HCT116 (cell line): ENCODE data around the gene SUGP1. TPM values are rescaled to one million over a fixed set of nuclear protein-coding genes. Genes with fewer than 3 reads are reported as not detected.

Experiments used
- ATAC-seq: fragments of 200-7000 bp; cut with Tn5 transposase; 2 replicates; pipeline ENCODE4 v1.9.1; 2020; ENCODE audit warnings: mild to moderate bottlenecking, moderate library complexity
- BruUV-seq: library from RNA; stranded (reverse); fragments of 400-500 nt; replicated peaks from 2 replicates; lab custom pipeline; 2021; lab: Mats Ljungman, UMichigan
- CTCF ChIA-PET: fragments of 300-600 bp; sonication (Branson Sonifier 250); formaldehyde crosslinking; loops from one replicate; lab custom pipeline; 2021; ENCODE audit warnings: antibody characterized with exemption; lab: Charles Lee
- POLR2A ChIA-PET: fragments of 300-600, 350-600 bp; sonication (Branson Sonifier 250); formaldehyde crosslinking; loops from one replicate; lab custom pipeline; 2021; ENCODE audit warnings: antibody characterized with exemption; lab: Charles Lee
- RAD21 ChIA-PET, 2 experiments: fragments of 300-600 bp; sonication (Branson Sonifier 250); formaldehyde crosslinking; loops; one replicate each; lab custom pipeline; 2023; ENCODE audit warnings: low total read pairs in 2 of 2; ENCODE audit not compliant: uncharacterized antibody in 2 of 2, unreplicated experiment in 2 of 2, low non-redundant PET in 1 of 2; lab: Charles Lee
- DNase-seq: peaks from one replicate; pipeline ENCODE4 v3.0.0-alpha.2; 2010; ENCODE audit warnings: low read depth, low spot score
- H2AFZ ChIP-seq: fragments of 200-600 bp; shearing (Covaris generic), sonication (generic); 2 replicates; pipeline ENCODE4 v1.6.1; 2017; ENCODE audit warnings: low read depth, mixed run types, mixed read lengths, antibody characterized with exemption, low read length; ENCODE audit not compliant: poor library complexity, severe bottlenecking
- H3K27ac ChIP-seq: 2 replicates; pipeline ENCODE4 v1.5.1; 2012; ENCODE audit warnings: low read depth, low read length
- H3K27me3 ChIP-seq: fragments of 200-600 bp; sonication (generic); 2 replicates; pipeline ENCODE4 v1.6.1; 2016; ENCODE audit warnings: mixed run types, low read length, mixed read lengths; ENCODE audit not compliant: insufficient read depth
- H3K36me3 ChIP-seq, 2 experiments: fragments of 200-500 bp in 1 of 2; fragments of 200-600 bp in 1 of 2; sonication (Bioruptor generic) in 1 of 2; sonication (generic) in 1 of 2; 2 replicates each; pipeline versions ENCODE4 v1.5.1 to v1.6.1; 2014 to 2016; ENCODE audit warnings: low read length in 2 of 2, inconsistent platforms in 1 of 2, mixed read lengths in 1 of 2, mixed run types in 1 of 2; ENCODE audit not compliant: insufficient read depth in 2 of 2, control insufficient read depth in 1 of 2
- H3K4me1 ChIP-seq, 2 experiments: fragments of 200-600 bp in 1 of 2; sonication (generic) in 1 of 2; 2 replicates each; pipeline versions ENCODE4 v1.5.1 to v1.6.1; 2012 to 2017; ENCODE audit warnings: low read length in 2 of 2, inconsistent platforms in 1 of 2, mild to moderate bottlenecking in 1 of 2, mixed read lengths in 1 of 2, mixed run types in 1 of 2, moderate library complexity in 1 of 2; ENCODE audit not compliant: insufficient read depth in 2 of 2, control insufficient read depth in 1 of 2
- H3K4me2 ChIP-seq: fragments of 200-600 bp; sonication (generic); 2 replicates; pipeline ENCODE4 v1.6.1; 2017; ENCODE audit warnings: mixed run types, low read length, mixed read lengths
- H3K4me3 ChIP-seq, 2 experiments: fragments of 200-600 bp in 1 of 2; sonication (generic) in 1 of 2; replicated peaks in 1 of 2; 2 replicates each; pipeline ENCODE4 v1.5.1; 2011 to 2016; ENCODE audit warnings: low read length in 2 of 2, control low read depth in 1 of 2, low read depth in 1 of 2, mild to moderate bottlenecking in 1 of 2, mixed read lengths in 1 of 2, mixed run types in 1 of 2
- H3K79me2 ChIP-seq: fragments of 200-600 bp; sonication (generic); 2 replicates; pipeline ENCODE4 v1.6.1; 2017; ENCODE audit warnings: mild to moderate bottlenecking, mixed run types, low read length, moderate library complexity, mixed read lengths; ENCODE audit not compliant: insufficient read depth
- H3K9ac ChIP-seq: fragments of 200-600 bp; sonication (generic); 2 replicates; pipeline ENCODE4 v1.6.1; 2016; ENCODE audit warnings: low read length, mixed read lengths
- H3K9me2 ChIP-seq: fragments of 200-600 bp; sonication (generic), shearing (Covaris generic); 2 replicates; pipeline ENCODE4 v1.6.1; 2017; ENCODE audit warnings: mixed run types, mild to moderate bottlenecking, moderate library complexity; ENCODE audit not compliant: insufficient read depth
- H3K9me3 ChIP-seq, 2 experiments: fragments of 200-500 bp in 1 of 2; fragments of 200-600 bp in 1 of 2; sonication (Bioruptor generic) in 1 of 2; sonication (generic) in 1 of 2; 2 replicates each; pipeline ENCODE4 v1.6.1; 2014 to 2017; ENCODE audit warnings: low read length in 2 of 2, mixed read lengths in 2 of 2, inconsistent platforms in 1 of 2, low read depth in 1 of 2, mild to moderate bottlenecking in 1 of 2, mixed run types in 1 of 2, moderate library complexity in 1 of 2; ENCODE audit not compliant: control insufficient read depth in 1 of 2, insufficient read depth in 1 of 2
- H4K20me1 ChIP-seq: fragments of 200-600 bp; sonication (generic), shearing (Covaris generic); 2 replicates; pipeline ENCODE4 v1.6.1; 2017; ENCODE audit warnings: mixed run types, mild to moderate bottlenecking, moderate library complexity; ENCODE audit not compliant: insufficient read depth
- ATF3 ChIP-seq: IDR thresholded peaks from 2 replicates; pipeline ENCODE4 v1.6.1; 2012
- CEBPB ChIP-seq: IDR thresholded peaks from 2 replicates; pipeline ENCODE4 v1.6.1; 2012; ENCODE audit warnings: low read depth
- EGR1 ChIP-seq: IDR thresholded peaks from 2 replicates; pipeline ENCODE4 v1.6.1; 2012; ENCODE audit warnings: low read depth
- ELF1 ChIP-seq: IDR thresholded peaks from 2 replicates; pipeline ENCODE4 v1.6.1; 2012; ENCODE audit warnings: low read depth, borderline replicate concordance
- EZH2 ChIP-seq: fragments of 200-600 bp; sonication (generic); IDR thresholded peaks from 2 replicates; pipeline ENCODE4 v1.6.1; 2017; ENCODE audit warnings: antibody characterized with exemption, mixed run types
- EZH2phosphoT487 ChIP-seq: fragments of 200-600 bp; IDR thresholded peaks from 2 replicates; pipeline ENCODE4 v1.6.1; 2018; ENCODE audit warnings: antibody characterized with exemption, borderline replicate concordance
- FOSL1 ChIP-seq: IDR thresholded peaks from 2 replicates; pipeline ENCODE4 v1.6.1; 2012; ENCODE audit warnings: low read depth
- POLR2A ChIP-seq: IDR thresholded peaks from 2 replicates; pipeline ENCODE4 v1.7.0; 2011; ENCODE audit warnings: borderline replicate concordance; ENCODE audit not compliant: insufficient read depth, insufficient read length; ENCODE audit errors: extremely low read depth
- POLR2AphosphoS5 ChIP-seq: IDR thresholded peaks from 2 replicates; pipeline ENCODE4 v1.6.1; 2011; ENCODE audit warnings: mild to moderate bottlenecking, low read depth, low read length, moderate library complexity
- RAD21 ChIP-seq: IDR thresholded peaks from 2 replicates; pipeline ENCODE4 v1.6.1; 2012; ENCODE audit warnings: low read depth, mild to moderate bottlenecking
- REST ChIP-seq: IDR thresholded peaks from 2 replicates; pipeline ENCODE4 v1.6.1; 2012; ENCODE audit warnings: low read depth
- SIN3A ChIP-seq: IDR thresholded peaks from 2 replicates; pipeline ENCODE4 v1.6.1; 2012; ENCODE audit warnings: low read depth
- SP1 ChIP-seq: IDR thresholded peaks from 2 replicates; pipeline ENCODE4 v1.6.1; 2012; ENCODE audit warnings: low read depth
- SRF ChIP-seq: IDR thresholded peaks from 2 replicates; pipeline ENCODE4 v1.6.1; 2012; ENCODE audit warnings: low read depth
- YY1 ChIP-seq: IDR thresholded peaks from 2 replicates; pipeline ENCODE4 v1.6.1; 2011; ENCODE audit warnings: low read length, low read depth, moderate library complexity, mild to moderate bottlenecking; ENCODE audit not compliant: insufficient replicate concordance; ENCODE audit errors: extremely low read depth
- ZNF274 ChIP-seq: fragments of 200-500 bp; sonication (Bioruptor generic); IDR thresholded peaks from 2 replicates; pipeline ENCODE4 v1.6.1; 2014; ENCODE audit warnings: mild to moderate bottlenecking, low read depth, low read length, inconsistent platforms
- intact Hi-C: fragments of 100-400 bp; cut with micrococcal nuclease; formaldehyde crosslinking; loops from 2 replicates; pipeline ENCODE4 v1.10.0; 2022
- total RNA-seq: library from RNA; stranded (reverse); gene quantifications from one replicate; pipeline ENCODE4 v1.2.1, GENCODE V29; 2021; ENCODE audit not compliant: unreplicated experiment
- TF ChIP-seq, protein P1 (sequence below), 3 experiments: fragments of 200-600 bp in 1 of 3; sonication (generic) in 1 of 3; IDR thresholded peaks in 2 of 3; conservative IDR thresholded peaks in 1 of 3; 2 replicates each; pipeline ENCODE4 v1.5.1; 2012 to 2017; ENCODE audit warnings: low read depth in 2 of 3, low read length in 2 of 3, antibody characterized with exemption in 1 of 3, borderline replicate concordance in 1 of 3, control low read depth in 1 of 3, mild to moderate bottlenecking in 1 of 3, mixed read lengths in 1 of 3, mixed run types in 1 of 3, moderate library complexity in 1 of 3; ENCODE audit not compliant: insufficient read depth in 1 of 3
- TF ChIP-seq, protein P2 (sequence below): IDR thresholded peaks from 2 replicates; pipeline ENCODE4 v1.6.1; 2012

The SUGP1 gene
- total RNA-seq, 1 experiment from 2014 or later, result 47.6 TPM

GRCh38 chr19:19356500-19356899 is 36.2 kb upstream of the SUGP1 start:
- H3K27ac ChIP-seq, result no peak overlapping the region
- H3K4me3 ChIP-seq, result no peak overlapping the region
- H3K9me2 ChIP-seq, result no peaks in the 10 kb centered on the region
- H3K36me3 ChIP-seq, result peaks cover 0 to 4% of the 10 kb centered on the region in 2 experiments; a peak in 2 of 4 replicates
- TF ChIP-seq REST, result no peak
- TF ChIP-seq ATF3, result no peak
- TF ChIP-seq EZH2, result no peak
- TF ChIP-seq, protein P1, sequence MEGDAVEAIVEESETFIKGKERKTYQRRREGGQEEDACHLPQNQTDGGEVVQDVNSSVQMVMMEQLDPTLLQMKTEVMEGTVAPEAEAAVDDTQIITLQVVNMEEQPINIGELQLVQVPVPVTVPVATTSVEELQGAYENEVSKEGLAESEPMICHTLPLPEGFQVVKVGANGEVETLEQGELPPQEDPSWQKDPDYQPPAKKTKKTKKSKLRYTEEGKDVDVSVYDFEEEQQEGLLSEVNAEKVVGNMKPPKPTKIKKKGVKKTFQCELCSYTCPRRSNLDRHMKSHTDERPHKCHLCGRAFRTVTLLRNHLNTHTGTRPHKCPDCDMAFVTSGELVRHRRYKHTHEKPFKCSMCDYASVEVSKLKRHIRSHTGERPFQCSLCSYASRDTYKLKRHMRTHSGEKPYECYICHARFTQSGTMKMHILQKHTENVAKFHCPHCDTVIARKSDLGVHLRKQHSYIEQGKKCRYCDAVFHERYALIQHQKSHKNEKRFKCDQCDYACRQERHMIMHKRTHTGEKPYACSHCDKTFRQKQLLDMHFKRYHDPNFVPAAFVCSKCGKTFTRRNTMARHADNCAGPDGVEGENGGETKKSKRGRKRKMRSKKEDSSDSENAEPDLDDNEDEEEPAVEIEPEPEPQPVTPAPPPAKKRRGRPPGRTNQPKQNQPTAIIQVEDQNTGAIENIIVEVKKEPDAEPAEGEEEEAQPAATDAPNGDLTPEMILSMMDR (IDR thresholded peaks at IDR 0.05 in 2 of 3, conservative IDR thresholded peaks at IDR 0.05 in 1 of 3; ENCODE audit: borderline replicate concordance in 1 of 3, insufficient read depth in 1 of 3, low read depth in 2 of 3, low read length in 2 of 3), result no peak
- TF ChIP-seq, protein P2, sequence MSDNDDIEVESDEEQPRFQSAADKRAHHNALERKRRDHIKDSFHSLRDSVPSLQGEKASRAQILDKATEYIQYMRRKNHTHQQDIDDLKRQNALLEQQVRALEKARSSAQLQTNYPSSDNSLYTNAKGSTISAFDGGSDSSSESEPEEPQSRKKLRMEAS, result no peak
- no peak for TF ChIP-seq SP1
- TF ChIP-seq ELF1, result no peak
- no peak for TF ChIP-seq ZNF274
- no peak for TF ChIP-seq SRF
- TF ChIP-seq YY1, result no peak
- TF ChIP-seq RAD21, result no peak
- TF ChIP-seq SIN3A, result no peak
- no peak for TF ChIP-seq POLR2AphosphoS5
- TF ChIP-seq EZH2phosphoT487, result no peak
- no peak for TF ChIP-seq EGR1
- TF ChIP-seq FOSL1, result no peak
- no peak for TF ChIP-seq CEBPB
- TF ChIP-seq POLR2A, result no peak
- no TSS peak for BruUV-seq
- peaks cover 0 to 9% of the 10 kb centered on the region in 2 experiments; a peak in 2 of 4 replicates for H3K4me1 ChIP-seq
- intact Hi-C loops, result no loop called here
- no peaks in the 10 kb centered on the region for H3K9me3 ChIP-seq
- ATAC-seq, result no peak
- no peaks in the 10 kb centered on the region for H3K27me3 ChIP-seq
- no peaks in the 10 kb centered on the region for H4K20me1 ChIP-seq
- POLR2A ChIA-PET, result no interaction called here
- DNase-seq, result no peak
- H3K9ac ChIP-seq, result no peak overlapping the region
- RAD21 ChIA-PET, result no interaction called here
- CTCF ChIA-PET, result no interaction called here
- H2AFZ ChIP-seq, result no peak overlapping the region
- no peaks in the 10 kb centered on the region for H3K79me2 ChIP-seq
- H3K4me2 ChIP-seq, result no peak overlapping the region
